ENCODE measurements around the gene CAMK2N1. TPM values are rescaled to one million over a fixed set of nuclear protein-coding genes. Genes with fewer than 3 reads are reported as not detected.

Gene CAMK2N1
- total RNA-seq, 1 experiment from 2014 or later, result 1.5 TPM

DNA sequence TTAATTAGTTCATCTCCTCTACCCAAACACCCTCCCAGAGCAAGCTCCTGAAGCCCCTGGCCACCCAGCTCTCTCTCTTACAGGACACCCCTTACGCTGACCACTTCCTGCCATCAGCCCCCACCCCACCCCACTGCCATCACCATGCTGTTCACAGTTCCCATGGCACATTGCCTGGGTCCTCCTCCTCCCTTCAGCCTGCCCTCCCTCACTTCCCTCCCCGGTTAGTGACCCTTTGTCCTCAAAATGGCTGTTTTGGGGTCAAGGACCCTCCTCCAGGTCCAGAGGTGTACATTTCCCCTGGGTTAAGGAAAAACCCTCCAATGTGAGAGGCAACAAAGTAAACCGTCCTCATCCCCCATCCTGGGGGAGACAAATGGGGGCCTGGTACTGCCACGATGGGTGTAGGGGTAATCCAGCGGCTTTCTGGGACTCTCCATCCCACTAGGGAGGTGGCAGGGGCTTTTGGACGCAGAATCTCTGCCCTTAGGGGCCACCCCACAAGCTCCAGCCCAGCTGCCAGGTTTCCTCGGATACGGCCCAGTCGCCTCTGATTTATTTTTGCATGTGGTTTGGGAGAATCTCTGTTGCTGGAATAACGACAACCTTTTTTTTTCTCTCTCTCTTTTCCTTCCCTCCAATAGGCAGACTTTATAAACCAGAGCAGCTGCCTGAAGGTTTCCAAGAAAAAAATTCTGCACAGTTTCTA is 8.5 kb downstream of the CAMK2N1 start:
- H3K4me3 ChIP-seq (ENCODE audit: insufficient read depth, low read depth, low read length), result no peak overlapping the region
- H3K27me3 ChIP-seq (ENCODE audit: control insufficient read depth, insufficient read depth, low read length), result peaks cover 44% of the 10 kb centered on the region
- DNase-seq, result no peak
- H3K36me3 ChIP-seq (replicated peaks; ENCODE audit: control insufficient read depth, insufficient read depth, low read length), result no peaks in the 10 kb centered on the region

DNA sequence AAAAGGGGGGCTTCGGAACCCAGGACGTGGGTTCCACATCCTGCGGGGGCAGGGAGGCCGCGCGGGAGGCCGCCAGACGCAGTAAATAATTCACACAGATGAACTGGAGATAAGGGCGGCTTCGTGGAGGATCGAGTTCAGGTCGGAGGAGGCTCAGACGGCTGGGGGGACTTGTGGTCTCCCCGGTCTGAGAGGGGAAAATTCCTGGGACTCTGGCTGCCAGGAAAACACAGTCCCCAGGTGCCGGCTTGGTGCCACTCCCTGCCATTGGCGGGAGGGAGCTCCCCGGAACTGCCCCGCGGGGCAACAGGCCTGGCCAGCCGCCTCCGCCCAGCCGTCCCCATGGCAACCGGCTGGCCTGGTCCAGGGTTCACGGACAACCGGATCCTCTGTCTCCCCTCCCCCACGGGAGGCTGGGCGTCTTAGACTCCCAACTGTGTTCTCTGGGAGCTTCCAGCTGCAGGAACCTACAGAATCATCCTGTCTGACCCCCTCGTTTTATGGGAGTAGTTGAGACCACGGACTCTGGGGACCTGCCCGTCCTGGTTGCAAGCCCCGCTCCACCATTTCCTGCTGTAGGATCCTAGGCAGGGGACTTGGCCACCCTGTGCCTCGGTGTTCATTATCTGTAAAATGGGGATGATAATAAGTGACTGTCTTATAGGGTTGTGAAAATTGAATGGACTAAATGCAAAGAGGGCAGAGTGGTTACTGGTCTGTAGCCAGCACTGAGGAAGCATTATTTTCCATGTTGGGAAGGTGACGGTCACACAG is 9.6 kb downstream of the CAMK2N1 start:
- peak overlapping the region; percentile 19 for H3K4me3 ChIP-seq (ENCODE audit: insufficient read depth, low read depth, low read length)
- no peaks in the 10 kb centered on the region for H3K36me3 ChIP-seq (replicated peaks; ENCODE audit: control insufficient read depth, insufficient read depth, low read length)
- H3K27me3 ChIP-seq (ENCODE audit: control insufficient read depth, insufficient read depth, low read length), result peaks cover 34% of the 10 kb centered on the region
- peak; percentile 88 for DNase-seq

DNA sequence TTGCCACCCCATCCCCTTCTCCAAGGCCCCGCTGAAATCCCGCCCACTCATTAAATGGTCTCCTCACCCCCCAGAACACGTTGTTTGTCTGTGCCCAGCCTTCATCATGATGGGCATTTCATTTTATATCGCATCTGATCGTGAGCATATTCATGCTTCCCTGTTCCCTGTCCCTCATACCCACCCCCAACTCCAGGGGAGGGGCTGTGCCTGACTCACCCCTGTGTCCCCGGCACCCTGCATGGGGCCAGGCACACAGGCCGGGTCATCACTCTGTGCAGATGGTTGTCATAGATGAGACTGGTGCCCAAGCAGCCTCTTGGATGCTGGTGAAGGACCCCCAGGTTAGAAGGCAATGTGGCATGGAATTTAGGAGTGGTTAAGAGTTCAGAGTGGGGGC is 11.0 kb downstream of the CAMK2N1 start:
- peaks cover 25% of the 10 kb centered on the region for H3K27me3 ChIP-seq (ENCODE audit: control insufficient read depth, insufficient read depth, low read length)
- H3K36me3 ChIP-seq (replicated peaks; ENCODE audit: control insufficient read depth, insufficient read depth, low read length), result no peaks in the 10 kb centered on the region
- DNase-seq, result no peak
- no peak overlapping the region for H3K4me3 ChIP-seq (ENCODE audit: insufficient read depth, low read depth, low read length)

DNA sequence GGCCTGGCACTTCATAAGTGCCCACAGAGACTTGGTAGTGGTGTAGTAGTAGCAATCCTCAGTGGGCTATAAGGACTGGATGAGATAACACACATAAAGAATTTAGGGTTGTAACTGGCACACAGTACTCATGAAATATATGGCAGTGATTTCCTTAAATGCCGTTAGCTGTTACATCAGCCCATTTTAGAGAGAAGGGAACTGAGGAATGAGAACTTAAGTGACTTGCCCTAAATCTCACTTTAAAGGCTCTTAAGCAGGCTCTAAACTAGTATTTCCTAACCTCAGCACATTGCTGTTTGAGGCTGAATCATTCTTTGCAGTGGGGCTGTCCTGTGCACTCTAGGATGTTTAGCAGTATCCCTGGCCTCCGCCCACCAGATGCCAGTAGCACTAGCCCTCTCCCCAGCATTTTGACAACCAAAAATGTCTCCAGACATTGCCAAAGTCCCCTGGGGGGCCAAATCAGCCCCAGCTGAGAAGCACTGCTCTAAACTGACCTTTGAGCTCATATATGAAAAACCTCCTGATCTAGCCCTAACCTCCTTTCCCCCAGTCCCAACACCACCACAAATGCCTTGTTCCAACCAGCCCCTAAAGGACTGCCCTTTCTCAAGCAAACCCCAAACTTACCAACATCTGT is 11.6 kb downstream of the CAMK2N1 start:
- no peak for DNase-seq
- H3K27me3 ChIP-seq (ENCODE audit: control insufficient read depth, insufficient read depth, low read length), result peaks cover 25% of the 10 kb centered on the region
- H3K4me3 ChIP-seq (ENCODE audit: insufficient read depth, low read depth, low read length), result no peak overlapping the region
- H3K36me3 ChIP-seq (replicated peaks; ENCODE audit: control insufficient read depth, insufficient read depth, low read length), result no peaks in the 10 kb centered on the region

DNA sequence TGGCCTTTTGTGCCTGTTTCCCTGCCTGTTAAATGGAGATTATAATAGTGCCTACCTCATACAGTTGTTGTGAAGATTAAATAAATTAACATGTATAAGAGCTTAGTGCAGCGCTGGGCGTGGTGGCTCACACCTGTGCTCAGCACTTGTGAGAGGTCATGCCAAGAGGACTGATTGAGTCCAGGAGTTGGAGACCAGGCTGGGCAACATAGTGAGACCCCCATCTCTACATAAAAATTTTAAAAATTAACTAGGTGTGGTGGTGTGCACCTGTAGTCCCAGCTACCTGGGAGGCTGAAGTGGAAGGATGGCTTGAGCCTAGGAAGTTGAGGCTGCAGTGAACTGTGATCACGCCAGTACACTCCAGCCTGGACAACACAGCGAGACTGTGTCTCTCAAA is 12.1 kb downstream of the CAMK2N1 start:
- Histone ChIP-seq H3K4me3 (ENCODE audit: insufficient read depth, low read depth, low read length) (no peak overlapping the region), H3K36me3 (replicated peaks; ENCODE audit: control insufficient read depth, insufficient read depth, low read length) (no peaks in the 10 kb centered on the region), H3K27me3 (ENCODE audit: control insufficient read depth, insufficient read depth, low read length) (peaks cover 24% of the 10 kb centered on the region)
- DNase-seq, result no peak

DNA sequence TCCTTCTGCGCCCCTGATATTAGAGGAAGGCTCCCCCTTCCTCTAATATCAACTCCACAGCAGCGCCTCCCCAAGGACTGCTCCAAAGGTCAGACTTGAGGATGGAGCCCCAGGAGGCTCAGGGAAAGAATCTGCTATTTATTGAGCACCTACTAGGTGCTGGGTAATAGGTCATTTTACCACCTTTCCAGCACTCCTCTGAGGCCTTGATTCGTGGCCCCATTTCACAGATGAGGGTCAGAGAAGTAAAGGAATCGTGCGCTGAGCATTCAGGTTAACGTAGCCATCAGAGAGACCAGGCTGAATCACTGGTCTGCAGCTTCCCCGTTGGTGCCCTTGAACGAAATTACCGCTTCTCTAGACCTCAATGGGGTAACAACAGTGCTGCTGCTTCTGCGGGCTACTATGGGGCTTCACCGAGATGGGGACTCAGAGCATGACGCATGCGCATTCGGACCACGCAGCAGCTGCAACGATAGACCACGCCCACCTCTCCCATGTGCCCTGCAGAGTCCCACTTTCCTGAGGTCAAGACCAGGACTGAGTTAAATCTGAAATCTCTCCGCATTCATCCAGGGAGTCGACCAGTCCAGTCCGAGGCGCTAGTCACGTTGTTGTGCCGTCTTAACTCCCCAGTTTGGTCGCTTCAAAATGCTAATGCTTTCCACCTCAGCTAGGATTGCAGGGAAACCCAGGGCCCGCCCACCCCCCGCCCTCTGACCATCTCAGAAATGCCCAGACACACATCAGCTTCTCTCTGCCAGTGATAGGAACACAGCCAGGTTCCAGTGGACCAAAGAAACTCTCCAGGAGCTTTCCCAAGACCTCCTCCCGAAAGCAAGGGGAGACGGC is 12.9 kb downstream of the CAMK2N1 start:
- Histone ChIP-seq H3K4me3 (ENCODE audit: insufficient read depth, low read depth, low read length) (peak overlapping the region; percentile 48), H3K36me3 (replicated peaks; ENCODE audit: control insufficient read depth, insufficient read depth, low read length) (no peaks in the 10 kb centered on the region), H3K27me3 (ENCODE audit: control insufficient read depth, insufficient read depth, low read length) (peaks cover 24% of the 10 kb centered on the region; the same call in 1 of the 2 replicates)
- peak; percentile 93 for DNase-seq

DNA sequence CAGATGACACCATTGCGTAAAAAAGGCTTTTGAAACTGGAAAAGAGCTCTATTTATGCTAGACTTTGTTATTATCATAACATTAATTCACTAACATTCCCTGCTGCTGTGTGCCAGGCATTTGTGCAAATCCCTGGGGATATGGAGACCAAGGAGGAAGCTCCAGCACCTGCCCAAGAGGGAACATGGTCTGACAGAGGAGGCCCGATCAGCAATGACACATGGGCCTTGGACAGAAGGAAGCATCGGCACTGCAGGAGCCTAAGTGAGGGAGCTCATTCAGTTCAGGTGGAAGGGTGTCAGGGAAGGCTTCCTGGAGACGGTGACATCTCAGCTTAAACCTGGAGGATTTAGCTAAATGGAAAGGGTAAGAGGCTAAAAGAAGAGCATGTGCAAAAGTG is 13.9 kb downstream of the CAMK2N1 start:
- no peak for DNase-seq
- Histone ChIP-seq H3K27me3 (ENCODE audit: control insufficient read depth, insufficient read depth, low read length) (peaks cover 23% of the 10 kb centered on the region; the same call in 1 of the 2 replicates), H3K4me3 (ENCODE audit: insufficient read depth, low read depth, low read length) (no peak overlapping the region), H3K36me3 (replicated peaks; ENCODE audit: control insufficient read depth, insufficient read depth, low read length) (no peaks in the 10 kb centered on the region)

DNA sequence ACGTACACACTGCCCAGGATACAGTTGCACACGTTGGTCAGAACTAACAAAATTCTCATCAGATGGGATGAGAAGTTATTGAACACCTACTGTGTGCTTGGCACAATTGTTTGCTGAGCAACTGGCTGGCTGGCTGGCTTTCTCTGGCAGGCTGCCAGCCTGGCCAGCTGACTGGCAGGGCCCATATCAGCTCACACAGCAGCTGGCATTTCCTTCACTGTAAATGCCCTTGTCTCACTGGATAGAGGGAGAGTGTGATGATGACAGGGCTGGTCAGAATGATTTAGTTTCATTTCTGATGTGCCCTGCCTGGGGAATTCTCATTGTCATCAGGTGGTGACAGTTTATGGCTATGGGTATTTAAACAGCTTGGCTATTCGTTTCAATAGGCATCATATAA is 15.8 kb downstream of the CAMK2N1 start:
- Histone ChIP-seq H3K36me3 (replicated peaks; ENCODE audit: control insufficient read depth, insufficient read depth, low read length) (no peaks in the 10 kb centered on the region), H3K4me3 (ENCODE audit: insufficient read depth, low read depth, low read length) (no peak overlapping the region), H3K27me3 (ENCODE audit: control insufficient read depth, insufficient read depth, low read length) (peaks cover 21% of the 10 kb centered on the region; the same call in 1 of the 2 replicates)
- no peak for DNase-seq

DNA sequence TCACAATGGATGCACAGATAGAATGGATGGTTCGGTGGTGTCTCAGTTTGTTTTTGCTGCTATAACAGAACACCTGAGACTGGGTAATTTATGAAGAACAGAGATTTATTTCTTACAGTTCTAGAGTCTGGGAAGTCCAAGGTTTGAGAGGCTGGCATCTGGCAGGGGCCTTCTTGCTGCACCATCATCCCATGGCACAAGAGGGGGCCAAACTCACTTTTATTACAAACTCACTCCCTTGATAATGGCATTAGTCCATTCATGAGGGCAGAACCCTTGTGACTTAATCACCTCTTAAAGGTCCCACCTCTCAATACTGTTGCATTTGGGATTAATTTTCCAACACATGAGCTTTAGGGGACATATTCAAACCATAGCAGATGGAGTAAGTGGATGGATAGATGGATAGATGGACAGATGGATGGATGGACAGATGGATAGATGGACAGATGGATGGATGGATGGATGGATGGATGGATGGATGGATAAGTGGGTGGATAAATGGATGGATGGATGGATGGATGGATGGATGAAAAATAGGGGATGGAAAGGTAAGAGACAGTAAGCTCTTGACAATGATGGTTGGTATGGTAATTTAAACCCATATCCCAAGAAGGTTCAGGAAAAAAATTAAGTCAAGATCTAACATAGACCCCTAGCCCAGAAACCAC is 16.5 kb downstream of the CAMK2N1 start:
- peaks cover 26% of the 10 kb centered on the region for H3K27me3 ChIP-seq (ENCODE audit: control insufficient read depth, insufficient read depth, low read length)
- no peaks in the 10 kb centered on the region for H3K36me3 ChIP-seq (replicated peaks; ENCODE audit: control insufficient read depth, insufficient read depth, low read length)
- H3K4me3 ChIP-seq (ENCODE audit: insufficient read depth, low read depth, low read length), result no peak overlapping the region
- DNase-seq, result no peak

DNA sequence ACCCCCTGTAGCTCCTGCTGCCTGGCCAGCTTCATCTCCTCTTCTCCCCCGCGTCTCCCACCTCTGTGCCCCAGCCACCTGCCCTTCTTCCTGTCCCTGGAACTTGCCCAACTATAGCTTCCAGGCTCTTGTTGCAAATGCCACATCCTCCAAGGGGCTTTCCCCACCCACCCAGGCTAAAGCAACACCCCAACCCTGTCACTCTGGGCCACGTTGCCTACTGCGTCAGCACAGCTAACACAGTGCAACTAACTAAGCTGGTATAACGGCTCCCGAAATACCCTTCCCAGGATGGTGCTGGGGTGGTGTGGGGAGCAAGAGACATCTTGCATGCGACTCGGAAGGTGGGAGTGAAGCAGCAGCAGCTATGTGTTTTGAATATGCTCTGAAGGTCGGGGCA is 19.7 kb downstream of the CAMK2N1 start:
- H3K27me3 ChIP-seq (ENCODE audit: control insufficient read depth, insufficient read depth, low read length), result peaks cover 30% of the 10 kb centered on the region
- H3K4me3 ChIP-seq (ENCODE audit: insufficient read depth, low read depth, low read length), result no peak overlapping the region
- H3K36me3 ChIP-seq (replicated peaks; ENCODE audit: control insufficient read depth, insufficient read depth, low read length), result no peaks in the 10 kb centered on the region
- DNase-seq, result no peak

DNA sequence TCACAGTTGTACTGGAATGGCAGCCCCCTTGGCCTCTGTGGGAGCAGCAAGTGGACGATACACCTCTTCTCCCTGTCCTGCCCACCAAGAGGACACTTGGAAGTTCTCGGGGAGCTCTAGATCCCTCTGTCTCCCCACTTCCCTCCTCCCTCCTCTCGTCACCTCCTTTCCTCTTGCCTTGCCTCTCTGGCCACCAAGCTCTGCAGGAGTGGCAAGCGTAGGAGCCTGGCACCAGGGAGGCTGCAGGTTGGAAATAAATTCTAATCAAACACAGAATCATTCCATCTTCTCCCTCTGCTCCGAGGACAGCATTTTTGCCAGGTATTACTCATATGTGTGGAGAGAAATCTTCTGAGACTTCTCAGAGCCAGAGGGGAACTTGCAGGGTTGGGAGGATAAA is 20.8 kb downstream of the CAMK2N1 start:
- Histone ChIP-seq H3K4me3 (ENCODE audit: insufficient read depth, low read depth, low read length) (no peak overlapping the region), H3K27me3 (ENCODE audit: control insufficient read depth, insufficient read depth, low read length) (peaks cover 30% of the 10 kb centered on the region), H3K36me3 (replicated peaks; ENCODE audit: control insufficient read depth, insufficient read depth, low read length) (no peaks in the 10 kb centered on the region)
- DNase-seq, result no peak

DNA sequence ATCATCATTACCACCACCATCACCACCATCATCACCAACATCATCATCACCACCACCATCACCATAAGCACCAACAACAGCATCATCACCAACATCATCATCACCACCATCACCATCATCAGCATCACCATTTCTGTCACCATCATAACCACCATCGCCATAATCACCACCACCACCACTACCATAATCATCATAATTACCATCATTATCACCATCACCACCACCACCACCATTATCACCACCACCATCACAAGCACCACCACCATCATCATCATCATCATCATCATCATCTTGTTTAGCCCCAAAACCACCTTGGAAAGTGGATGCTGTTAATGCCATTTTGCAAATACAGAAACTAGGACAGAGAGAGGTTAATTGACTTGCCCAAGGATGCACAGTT is 22.5 kb downstream of the CAMK2N1 start:
- DNase-seq, result no peak
- Histone ChIP-seq H3K27me3 (ENCODE audit: control insufficient read depth, insufficient read depth, low read length) (peaks cover 27% of the 10 kb centered on the region), H3K36me3 (replicated peaks; ENCODE audit: control insufficient read depth, insufficient read depth, low read length) (no peaks in the 10 kb centered on the region), H3K4me3 (ENCODE audit: insufficient read depth, low read depth, low read length) (no peak overlapping the region)

DNA sequence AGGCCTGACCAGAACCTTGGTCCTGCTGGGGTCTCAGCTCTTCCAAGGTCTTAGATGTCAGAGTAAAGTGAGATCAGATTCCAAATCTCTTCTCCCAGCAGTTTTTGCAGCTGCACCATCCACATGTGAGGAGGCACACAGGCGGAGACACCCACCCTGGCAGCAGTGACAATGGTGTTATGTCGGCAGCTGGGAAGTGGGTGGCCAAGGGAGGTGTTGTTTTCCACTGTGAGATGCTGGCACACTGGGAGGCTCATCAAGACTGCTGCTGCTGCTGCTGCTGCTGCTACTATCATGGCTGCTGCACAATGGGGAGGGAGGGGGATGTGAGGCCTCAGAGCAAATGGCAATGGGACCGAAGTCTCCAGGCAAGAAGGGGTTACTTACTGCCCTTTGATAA is 23.6 kb downstream of the CAMK2N1 start:
- no peak for DNase-seq
- H3K4me3 ChIP-seq (ENCODE audit: insufficient read depth, low read depth, low read length), result no peak overlapping the region
- H3K36me3 ChIP-seq (replicated peaks; ENCODE audit: control insufficient read depth, insufficient read depth, low read length), result no peaks in the 10 kb centered on the region
- peaks cover 18% of the 10 kb centered on the region for H3K27me3 ChIP-seq (ENCODE audit: control insufficient read depth, insufficient read depth, low read length)

DNA sequence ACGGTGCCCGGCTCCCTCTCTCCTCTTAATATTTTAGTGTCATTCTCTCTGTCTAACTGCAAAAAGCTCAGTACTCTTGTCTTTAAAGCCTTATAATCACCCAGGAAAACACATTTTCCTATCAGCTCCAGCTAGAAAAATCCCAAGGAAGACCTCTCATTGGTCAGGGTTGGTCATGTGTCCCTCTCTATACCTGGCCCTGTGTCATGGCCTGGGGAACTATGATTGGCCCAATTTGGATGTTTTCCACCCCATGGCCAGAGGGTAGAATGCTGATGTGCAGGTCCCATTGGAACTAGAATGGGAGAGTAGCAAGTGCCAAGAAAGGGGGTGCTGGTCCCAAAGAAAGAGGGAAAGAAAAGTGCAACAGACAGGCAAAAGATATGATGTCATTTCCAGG is 27.3 kb downstream of the CAMK2N1 start:
- peaks cover 3% of the 10 kb centered on the region for H3K27me3 ChIP-seq (ENCODE audit: control insufficient read depth, insufficient read depth, low read length)
- no peak for DNase-seq
- H3K4me3 ChIP-seq (ENCODE audit: insufficient read depth, low read depth, low read length), result no peak overlapping the region
- no peaks in the 10 kb centered on the region for H3K36me3 ChIP-seq (replicated peaks; ENCODE audit: control insufficient read depth, insufficient read depth, low read length)

Measured in H7 (cell line).